HepG2 (cell line): ENCODE data around the gene DLST. TPM values are rescaled to one million over a fixed set of nuclear protein-coding genes. Genes with fewer than 3 reads are reported as not detected.

Experiments
- DMTF1 ChIP-seq: sonication (generic); formaldehyde crosslinking; IDR thresholded peaks from 2 replicates; pipeline ENCODE4 v1.4.0; 2020; ENCODE audit warnings: mild to moderate bottlenecking, missing genetic modification reagents
- HNF4A ChIP-seq: sonication (generic); formaldehyde crosslinking; IDR thresholded peaks from 2 replicates; pipeline ENCODE4 v1.4.0; 2020; ENCODE audit warnings: missing genetic modification reagents
- MNT ChIP-seq: fragments of 450-650 bp; IDR thresholded peaks from 2 replicates; pipeline ENCODE4 v1.6.1; 2016
- MZF1 ChIP-seq: sonication (generic); formaldehyde crosslinking; IDR thresholded peaks from 2 replicates; pipeline ENCODE4 v1.8.1; 2023; ENCODE audit warnings: mild to moderate bottlenecking, missing genetic modification reagents, borderline replicate concordance
- RBM39 ChIP-seq: fragments of 200-400 bp; formaldehyde crosslinking; IDR thresholded peaks from one replicate; pipeline ENCODE4 v1.6.1; 2018; ENCODE audit warnings: antibody characterized with exemption, mild to moderate bottlenecking, low read depth, low read length; ENCODE audit not compliant: poor library complexity, severe bottlenecking
- STAT5B ChIP-seq: sonication (generic); formaldehyde crosslinking; IDR thresholded peaks from 2 replicates; pipeline ENCODE4 v1.4.0; 2020; ENCODE audit warnings: missing genetic modification reagents
- ZBTB3 ChIP-seq: sonication (generic); formaldehyde crosslinking; IDR thresholded peaks from 2 replicates; pipeline ENCODE4 v1.4.0; 2020; ENCODE audit warnings: low read depth, mild to moderate bottlenecking, moderate library complexity, missing genetic modification reagents, borderline replicate concordance
- ZNF224 ChIP-seq: sonication (generic); formaldehyde crosslinking; IDR thresholded peaks from 2 replicates; pipeline ENCODE4 v1.5.0; 2020; ENCODE audit warnings: mild to moderate bottlenecking, missing genetic modification reagents
- ZNF235 ChIP-seq: sonication (generic); formaldehyde crosslinking; IDR thresholded peaks from 2 replicates; pipeline ENCODE4 v1.8.1; 2023; ENCODE audit warnings: mild to moderate bottlenecking, missing genetic modification reagents, borderline replicate concordance
- ZNF337 ChIP-seq: sonication (generic); formaldehyde crosslinking; IDR thresholded peaks from 2 replicates; pipeline ENCODE4 v1.5.1; 2020; ENCODE audit warnings: missing genetic modification reagents, low read depth, mild to moderate bottlenecking, borderline replicate concordance
- ZNF446 ChIP-seq: sonication (generic); formaldehyde crosslinking; IDR thresholded peaks from 2 replicates; pipeline ENCODE4 v1.5.0; 2020; ENCODE audit warnings: mild to moderate bottlenecking, missing genetic modification reagents
- ZNF530 ChIP-seq: sonication (generic); formaldehyde crosslinking; IDR thresholded peaks from 2 replicates; pipeline ENCODE4 v1.5.0; 2020; ENCODE audit warnings: low read depth, mild to moderate bottlenecking, missing genetic modification reagents
- ZNF556 ChIP-seq: sonication (generic); formaldehyde crosslinking; IDR thresholded peaks from 2 replicates; pipeline ENCODE4 v1.4.0; 2020; ENCODE audit warnings: mild to moderate bottlenecking, missing genetic modification reagents, borderline replicate concordance
- ZNF792 ChIP-seq: IDR thresholded peaks from 2 replicates; pipeline ENCODE4 v1.6.1; 2016
- ZNF850 ChIP-seq: sonication (generic); formaldehyde crosslinking; conservative IDR thresholded peaks from 2 replicates; pipeline ENCODE4 v1.9.0; 2021; ENCODE audit warnings: mild to moderate bottlenecking, missing genetic modification reagents
- ZZZ3 ChIP-seq: sonication (generic); formaldehyde crosslinking; IDR thresholded peaks from 2 replicates; pipeline ENCODE4 v1.4.0; 2020; ENCODE audit warnings: missing genetic modification reagents, mild to moderate bottlenecking, borderline replicate concordance
- polyA plus RNA-seq, 8 experiments: library from polyadenylated mRNA; depleted of rRNA in 3 of 8; stranded (reverse) in 7 of 8; unstranded in 1 of 8; fragments of >200 nt; fragmentation: Illumina TruSeq in 4 of 8; extraction: Trizol in 4 of 8; gene quantifications; 2 replicates each; pipeline versions ENCODE4 v1.2.1 to v1.2.3, GENCODE V29; 2011 to 2016; ENCODE audit warnings: low read depth in 4 of 8, missing spikeins in 1 of 8, mixed read lengths in 1 of 8; ENCODE audit not compliant: insufficient read depth in 1 of 8
- total RNA-seq, 5 experiments: library from RNA; depleted of rRNA; stranded (reverse); fragments of >200 nt; fragmentation: Illumina TruSeq; extraction: Trizol; gene quantifications; 2 replicates each; pipeline ENCODE4 v1.2.3, GENCODE V29; 2016; ENCODE audit warnings: low read depth in 1 of 5
- TF ChIP-seq, protein P1 (sequence below): sonication (generic); formaldehyde crosslinking; IDR thresholded peaks from one replicate; pipeline ENCODE4 v1.5.1; 2020; ENCODE audit warnings: mild to moderate bottlenecking, missing genetic modification reagents; ENCODE audit errors: not compliant biosample characterization

The DLST gene
- total and polyA plus RNA-seq, 2 of the 13 experiments (the other 11 are each of a cell fraction or from before 2014, with no cell fraction given), result 56.5 to 94.3 TPM

GRCh38 chr14:74881431-74882102, at the start of gene DLST (continued):
- TF ChIP-seq, protein P1, sequence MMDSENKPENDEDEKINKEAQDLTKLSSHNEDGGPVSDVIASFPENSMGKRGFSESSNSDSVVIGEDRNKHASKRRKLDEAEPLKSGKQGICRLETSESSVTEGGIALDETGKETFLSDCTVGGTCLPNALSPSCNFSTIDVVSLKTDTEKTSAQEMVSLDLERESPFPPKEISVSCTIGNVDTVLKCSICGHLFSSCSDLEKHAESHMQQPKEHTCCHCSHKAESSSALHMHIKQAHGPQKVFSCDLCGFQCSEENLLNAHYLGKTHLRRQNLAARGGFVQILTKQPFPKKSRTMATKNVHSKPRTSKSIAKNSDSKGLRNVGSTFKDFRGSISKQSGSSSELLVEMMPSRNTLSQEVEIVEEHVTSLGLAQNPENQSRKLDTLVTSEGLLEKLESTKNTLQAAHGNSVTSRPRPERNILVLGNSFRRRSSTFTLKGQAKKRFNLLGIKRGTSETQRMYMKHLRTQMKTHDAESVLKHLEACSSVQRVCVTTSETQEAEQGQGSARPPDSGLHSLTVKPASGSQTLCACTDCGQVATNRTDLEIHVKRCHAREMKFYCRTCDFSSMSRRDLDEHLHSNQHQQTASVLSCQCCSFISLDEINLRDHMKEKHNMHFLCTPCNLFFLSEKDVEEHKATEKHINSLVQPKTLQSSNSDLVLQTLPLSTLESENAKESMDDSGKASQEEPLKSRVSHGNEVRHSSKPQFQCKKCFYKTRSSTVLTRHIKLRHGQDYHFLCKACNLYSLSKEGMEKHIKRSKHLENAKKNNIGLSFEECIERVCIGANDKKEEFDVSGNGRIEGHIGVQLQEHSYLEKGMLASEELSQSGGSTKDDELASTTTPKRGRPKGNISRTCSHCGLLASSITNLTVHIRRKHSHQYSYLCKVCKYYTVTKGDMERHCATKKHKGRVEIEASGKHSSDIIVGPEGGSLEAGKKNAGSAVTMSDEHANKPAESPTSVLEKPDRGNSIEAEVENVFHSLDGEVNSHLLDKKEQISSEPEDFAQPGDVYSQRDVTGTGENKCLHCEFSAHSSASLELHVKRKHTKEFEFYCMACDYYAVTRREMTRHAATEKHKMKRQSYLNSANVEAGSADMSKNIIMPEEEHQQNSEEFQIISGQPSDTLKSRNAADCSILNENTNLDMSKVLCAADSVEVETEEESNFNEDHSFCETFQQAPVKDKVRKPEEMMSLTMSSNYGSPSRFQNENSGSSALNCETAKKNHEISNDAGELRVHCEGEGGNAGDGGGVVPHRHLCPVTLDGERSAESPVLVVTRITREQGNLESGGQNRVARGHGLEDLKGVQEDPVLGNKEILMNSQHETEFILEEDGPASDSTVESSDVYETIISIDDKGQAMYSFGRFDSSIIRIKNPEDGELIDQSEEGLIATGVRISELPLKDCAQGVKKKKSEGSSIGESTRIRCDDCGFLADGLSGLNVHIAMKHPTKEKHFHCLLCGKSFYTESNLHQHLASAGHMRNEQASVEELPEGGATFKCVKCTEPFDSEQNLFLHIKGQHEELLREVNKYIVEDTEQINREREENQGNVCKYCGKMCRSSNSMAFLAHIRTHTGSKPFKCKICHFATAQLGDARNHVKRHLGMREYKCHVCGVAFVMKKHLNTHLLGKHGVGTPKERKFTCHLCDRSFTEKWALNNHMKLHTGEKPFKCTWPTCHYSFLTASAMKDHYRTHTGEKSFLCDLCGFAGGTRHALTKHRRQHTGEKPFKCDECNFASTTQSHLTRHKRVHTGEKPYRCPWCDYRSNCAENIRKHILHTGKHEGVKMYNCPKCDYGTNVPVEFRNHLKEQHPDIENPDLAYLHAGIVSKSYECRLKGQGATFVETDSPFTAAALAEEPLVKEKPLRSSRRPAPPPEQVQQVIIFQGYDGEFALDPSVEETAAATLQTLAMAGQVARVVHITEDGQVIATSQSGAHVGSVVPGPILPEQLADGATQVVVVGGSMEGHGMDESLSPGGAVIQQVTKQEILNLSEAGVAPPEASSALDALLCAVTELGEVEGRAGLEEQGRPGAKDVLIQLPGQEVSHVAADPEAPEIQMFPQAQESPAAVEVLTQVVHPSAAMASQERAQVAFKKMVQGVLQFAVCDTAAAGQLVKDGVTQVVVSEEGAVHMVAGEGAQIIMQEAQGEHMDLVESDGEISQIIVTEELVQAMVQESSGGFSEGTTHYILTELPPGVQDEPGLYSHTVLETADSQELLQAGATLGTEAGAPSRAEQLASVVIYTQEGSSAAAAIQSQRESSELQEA, result peak; percentile 71
- TF ChIP-seq ZZZ3 (CRISPR knock-in tag) (no peak; the same call in 1 of the 2 replicates), MZF1 (CRISPR knock-in tag) (0 out of 2 replicates have a peak, but pooled peaks have one; percentile 16), MNT (0 out of 2 replicates have a peak, but pooled peaks have one; percentile 10), ZNF530 (CRISPR knock-in tag) (no peak), ZBTB3 (CRISPR knock-in tag) (no peak), ZNF235 (CRISPR knock-in tag) (no peak; the same call in 1 of the 2 replicates), ZNF224 (CRISPR knock-in tag) (no peak), STAT5B (CRISPR knock-in tag) (no peak), RBM39 (peak; percentile 55), ZNF556 (CRISPR knock-in tag) (peak; percentile 43; the same call in 1 of the 2 replicates), DMTF1 (no peak), ZNF850 (CRISPR knock-in tag) (no peak), ZNF446 (CRISPR knock-in tag) (no peak), HNF4A (CRISPR knock-in tag) (peak; percentile 51; the same call in 1 of the 2 replicates), ZNF792 (0 out of 2 replicates have a peak, but pooled peaks have one; percentile 18), ZNF337 (CRISPR knock-in tag) (no peak)
